HG03066 (cell line): ENCODE results near the gene RFT1.

Source experiments
- ATAC-seq: cut with Tn5 transposase; IDR thresholded peaks from one replicate; pipeline ENCODE4 v1.9.1; 2021; ENCODE audit warnings: low read depth; ENCODE audit not compliant: unreplicated experiment

The RFT1 gene

DNA sequence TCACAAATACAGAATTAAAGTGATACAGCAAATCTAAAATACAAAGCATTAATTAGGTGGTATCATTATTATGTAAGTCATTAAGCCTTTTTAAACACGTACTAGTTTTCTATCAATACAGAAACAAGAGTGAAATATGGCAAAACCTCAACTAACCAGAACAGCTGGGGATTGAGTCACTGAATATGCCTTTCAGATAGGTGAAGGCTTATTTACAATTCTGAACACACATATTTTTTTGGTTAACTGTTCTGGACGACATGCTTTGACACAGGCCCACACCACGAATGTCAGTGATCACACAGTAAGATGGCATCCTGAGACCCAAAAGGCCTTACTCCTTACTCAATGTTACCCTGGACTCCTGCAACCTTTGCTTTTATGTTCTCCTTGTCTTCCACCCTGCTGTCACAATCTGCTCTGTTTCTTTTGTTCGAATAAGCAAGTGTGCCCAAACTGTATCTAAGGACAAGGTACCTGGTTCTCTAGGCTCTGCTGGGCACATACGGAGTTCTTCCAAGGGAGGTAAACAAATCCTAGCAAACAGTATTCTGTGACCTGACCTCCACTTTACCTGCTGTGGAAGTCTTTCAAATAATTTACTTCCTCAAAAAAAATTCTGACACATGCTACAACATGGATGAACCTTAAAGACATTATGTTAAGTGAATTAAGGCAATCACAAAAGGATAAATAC, 91.4 kb downstream of the RFT1 start:
- ATAC-seq, result no peak
